ENCODE results near the gene UBE2U. TPM values are rescaled to one million over a fixed set of nuclear protein-coding genes. Genes with fewer than 3 reads are reported as not detected.

Gene UBE2U
- total and polyA plus RNA-seq, 12 donors: 1.2 to 3.6 (median 2.7) TPM; not detected in 6

DNA sequence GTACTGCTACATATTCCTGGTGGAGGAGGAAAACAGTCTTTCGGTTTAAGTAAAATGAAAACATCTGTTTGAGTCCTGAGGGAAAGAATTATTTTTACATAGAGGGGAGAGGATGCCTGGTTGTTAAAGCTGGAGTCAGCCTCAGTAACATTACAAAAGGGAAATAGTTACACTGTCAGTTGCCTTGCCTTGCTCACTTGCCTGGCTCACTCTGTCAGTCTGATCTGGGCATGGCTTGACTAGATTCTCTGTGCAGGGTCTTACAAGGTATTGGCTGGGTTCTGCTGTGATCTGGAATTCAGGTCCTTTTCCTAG lies 8.4 kb upstream of the UBE2U start:
- Histone ChIP-seq H3K9me3 (no peaks in the 10 kb centered on the region), H3K4me3 (no peak overlapping the region), H3K4me1 (peaks cover 0 to 26% (median 8%) of the 10 kb centered on the region in 9 donors), H3K27ac (peak overlapping the region in 3 of 10 donors; percentile 3 to 43 (median 6)), H3K36me3 (no peaks in the 10 kb centered on the region), H3K27me3 (no peaks in the 10 kb centered on the region)
- intact Hi-C loops (cut with DNase I): no loop called here
- 55 to 86% methylated on average over 1 of the region's 1 CpG for WGBS, 2 donors
- ATAC-seq: peak in 1 of 8 donors; percentile 22
- TF ChIP-seq, protein P1, sequence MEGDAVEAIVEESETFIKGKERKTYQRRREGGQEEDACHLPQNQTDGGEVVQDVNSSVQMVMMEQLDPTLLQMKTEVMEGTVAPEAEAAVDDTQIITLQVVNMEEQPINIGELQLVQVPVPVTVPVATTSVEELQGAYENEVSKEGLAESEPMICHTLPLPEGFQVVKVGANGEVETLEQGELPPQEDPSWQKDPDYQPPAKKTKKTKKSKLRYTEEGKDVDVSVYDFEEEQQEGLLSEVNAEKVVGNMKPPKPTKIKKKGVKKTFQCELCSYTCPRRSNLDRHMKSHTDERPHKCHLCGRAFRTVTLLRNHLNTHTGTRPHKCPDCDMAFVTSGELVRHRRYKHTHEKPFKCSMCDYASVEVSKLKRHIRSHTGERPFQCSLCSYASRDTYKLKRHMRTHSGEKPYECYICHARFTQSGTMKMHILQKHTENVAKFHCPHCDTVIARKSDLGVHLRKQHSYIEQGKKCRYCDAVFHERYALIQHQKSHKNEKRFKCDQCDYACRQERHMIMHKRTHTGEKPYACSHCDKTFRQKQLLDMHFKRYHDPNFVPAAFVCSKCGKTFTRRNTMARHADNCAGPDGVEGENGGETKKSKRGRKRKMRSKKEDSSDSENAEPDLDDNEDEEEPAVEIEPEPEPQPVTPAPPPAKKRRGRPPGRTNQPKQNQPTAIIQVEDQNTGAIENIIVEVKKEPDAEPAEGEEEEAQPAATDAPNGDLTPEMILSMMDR (IDR thresholded peaks at IDR 0.05): no peak
- no peak for DNase-seq

DNA sequence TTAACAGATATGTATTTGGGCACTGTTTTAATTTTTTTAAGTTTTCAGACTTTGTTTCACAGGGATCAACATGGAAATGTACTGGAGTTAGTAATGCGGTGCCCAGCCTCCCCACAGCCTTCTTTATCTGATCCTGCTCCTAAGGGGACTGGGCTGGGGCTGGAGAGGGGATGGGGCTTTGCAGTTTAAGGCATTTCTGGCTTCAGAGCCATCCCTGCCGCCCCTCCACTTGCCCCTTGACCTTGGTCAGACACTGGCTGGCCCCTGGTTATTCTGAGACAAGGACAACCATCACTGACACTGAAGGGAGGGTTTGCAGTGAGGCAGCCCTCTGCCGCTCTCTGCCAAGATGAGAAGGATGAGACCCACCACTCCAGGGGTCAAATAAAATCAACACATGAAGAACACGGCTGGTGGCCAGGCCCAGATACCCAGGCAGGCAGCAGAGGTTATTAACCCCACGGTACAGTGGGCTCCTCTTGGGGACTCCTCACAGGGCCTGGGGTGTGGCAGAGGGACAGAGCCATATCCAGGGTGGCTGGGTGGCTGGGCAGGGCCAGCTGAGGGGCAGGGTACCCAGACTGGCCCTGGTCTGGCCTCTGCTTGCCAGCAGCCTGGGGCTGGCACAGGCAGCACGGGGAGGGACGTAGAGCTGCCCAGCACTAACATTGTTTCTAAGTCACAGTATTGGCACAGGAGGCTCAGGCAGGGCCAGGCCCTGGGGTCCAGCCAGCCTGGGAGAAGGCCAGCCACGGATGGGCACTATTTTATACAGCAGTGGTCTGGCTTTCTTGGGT lies 7.2 kb upstream of the UBE2U start:
- Histone ChIP-seq H3K27ac (peak overlapping the region in 4 of 10 donors; percentile 12 to 71 (median 44)), H3K4me3 (no peak overlapping the region), H3K36me3 (no peaks in the 10 kb centered on the region), H3K9me3 (no peaks in the 10 kb centered on the region), H3K4me1 (peaks cover 0 to 26% (median 8%) of the 10 kb centered on the region in 9 donors), H3K27me3 (no peaks in the 10 kb centered on the region)
- WGBS, 2 donors: 65 to 67% methylated on average over 8 of the region's 8 CpGs
- intact Hi-C loops (cut with DNase I): no loop called here
- TF ChIP-seq, protein P1 (IDR thresholded peaks at IDR 0.05): no peak
- ATAC-seq (peak in 7 of 8 donors; percentile 47 to 93 (median 89)), DNase-seq (peak in 1 of 2 donors; percentile 27)

DNA sequence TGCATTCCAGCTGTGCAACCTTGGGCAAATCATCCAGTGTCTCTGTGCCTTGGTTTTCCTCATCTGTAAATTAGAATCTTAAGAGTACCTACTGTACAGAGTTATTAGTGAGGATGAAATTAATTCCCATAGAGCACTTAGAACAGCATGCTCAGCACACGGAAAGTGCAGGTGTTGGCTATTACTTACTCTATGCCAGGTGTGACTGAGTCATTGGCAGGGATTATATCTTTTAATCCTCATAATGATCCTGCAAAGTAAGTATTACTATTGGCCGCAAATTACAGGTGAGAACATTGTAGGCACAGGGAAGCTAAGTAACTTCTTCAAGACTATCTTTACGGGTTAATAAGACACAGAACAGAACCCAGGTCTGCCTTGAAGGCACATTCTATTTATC lies 6.3 kb upstream of the UBE2U start:
- H3K4me3 ChIP-seq: no peak overlapping the region
- no peak for ATAC-seq
- TF ChIP-seq, protein P1 (IDR thresholded peaks at IDR 0.05): no peak
- no peak for DNase-seq
- WGBS, 2 donors: 94% methylated on average over 3 of the region's 3 CpGs
- H3K4me1 ChIP-seq: peaks cover 0 to 26% (median 8%) of the 10 kb centered on the region in 9 donors
- intact Hi-C loops (cut with DNase I): no loop called here
- H3K36me3 ChIP-seq: no peaks in the 10 kb centered on the region
- H3K27me3 ChIP-seq: no peaks in the 10 kb centered on the region
- peak overlapping the region in 1 of 10 donors; percentile 71 for H3K27ac ChIP-seq
- no peaks in the 10 kb centered on the region for H3K9me3 ChIP-seq

DNA sequence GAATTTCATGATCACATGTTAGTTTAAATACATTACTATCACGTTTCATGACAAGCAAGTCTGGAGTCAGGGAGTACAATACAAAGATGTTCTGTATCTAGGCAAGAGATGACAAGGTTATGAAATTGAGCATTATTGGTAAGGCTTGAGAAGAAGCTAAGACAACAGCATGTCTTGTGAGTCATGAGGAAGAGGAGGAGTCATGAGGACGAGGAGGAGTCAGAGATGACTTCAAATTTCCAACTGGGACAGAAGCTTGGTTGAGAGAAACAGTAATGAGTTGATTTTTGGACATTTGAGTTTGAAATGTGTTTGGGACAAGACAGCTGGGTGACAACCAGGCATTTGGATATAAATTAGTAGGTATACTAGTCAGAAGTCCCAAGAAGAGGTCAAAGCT lies 4.3 kb upstream of the UBE2U start:
- Histone ChIP-seq H3K4me3 (no peak overlapping the region), H3K9me3 (no peaks in the 10 kb centered on the region), H3K4me1 (peaks cover 0 to 26% (median 8%) of the 10 kb centered on the region in 9 donors), H3K36me3 (no peaks in the 10 kb centered on the region), H3K27me3 (no peaks in the 10 kb centered on the region), H3K27ac (no peak overlapping the region)
- intact Hi-C loops (cut with DNase I): no loop called here
- no peak for ATAC-seq
- TF ChIP-seq, protein P1 (IDR thresholded peaks at IDR 0.05): no peak
- WGBS, 2 donors: 60 to 65% methylated on average over 2 of the region's 2 CpGs
- no peak for DNase-seq

Measured in heart right ventricle (tissue), 16 donors.